HepG2 (cell line): ENCODE measurements around the gene EGFL8. TPM values are rescaled to one million over a fixed set of nuclear protein-coding genes. Genes with fewer than 3 reads are reported as not detected.

ENCODE experiments used
- ATF7 ChIP-seq, 2 experiments: fragments of 450-650 bp in 1 of 2; sonication (generic) in 1 of 2; formaldehyde crosslinking in 1 of 2; IDR thresholded peaks; 2 replicates each; pipeline versions ENCODE4 v1.4.0 to v1.6.1; 2016 to 2020; ENCODE audit warnings: antibody characterized with exemption in 1 of 2, mild to moderate bottlenecking in 1 of 2, missing genetic modification reagents in 1 of 2
- ETV6 ChIP-seq: sonication (generic); formaldehyde crosslinking; conservative IDR thresholded peaks from 2 replicates; pipeline ENCODE4 v1.4.0; 2020; ENCODE audit warnings: missing genetic modification reagents
- FIP1L1 ChIP-seq: fragments of 200-400 bp; formaldehyde crosslinking; IDR thresholded peaks from 2 replicates; pipeline ENCODE4 v1.6.1; 2018; ENCODE audit warnings: low read depth, mild to moderate bottlenecking, low read length, moderate library complexity, borderline replicate concordance; ENCODE audit not compliant: insufficient read depth
- FOXC1 ChIP-seq: sonication (generic); formaldehyde crosslinking; IDR thresholded peaks from 2 replicates; pipeline ENCODE4 v1.8.0; 2022; ENCODE audit warnings: mild to moderate bottlenecking, missing genetic modification reagents, borderline replicate concordance
- FOXP1 ChIP-seq, 2 experiments: fragments of 450-650 bp in 1 of 2; IDR thresholded peaks; 2 replicates each; pipeline ENCODE4 v1.6.1; 2017 to 2018; ENCODE audit warnings: antibody characterized with exemption in 1 of 2
- ONECUT2 ChIP-seq: sonication (generic); formaldehyde crosslinking; IDR thresholded peaks from 2 replicates; pipeline ENCODE4 v1.4.0; 2020; ENCODE audit warnings: missing genetic modification reagents
- TARDBP ChIP-seq: sonication (generic); formaldehyde crosslinking; IDR thresholded peaks from 2 replicates; pipeline ENCODE4 v1.8.0; 2022; ENCODE audit warnings: mild to moderate bottlenecking, missing genetic modification reagents
- TBL1XR1 ChIP-seq: fragments of 150-350 bp; IDR thresholded peaks from 2 replicates; pipeline ENCODE4 v1.6.1; 2014; ENCODE audit warnings: borderline replicate concordance, low read length; ENCODE audit not compliant: partially characterized antibody
- ZFP1 ChIP-seq: IDR thresholded peaks from 2 replicates; pipeline ENCODE4 v1.6.1; 2016
- ZKSCAN8 ChIP-seq: IDR thresholded peaks from 2 replicates; pipeline ENCODE4 v1.6.1; 2016; ENCODE audit warnings: borderline replicate concordance, missing genetic modification reagents, missing compliant biosample characterization
- ZNF768 ChIP-seq: sonication (generic); formaldehyde crosslinking; IDR thresholded peaks from 2 replicates; pipeline ENCODE4 v1.4.0; 2020; ENCODE audit warnings: missing genetic modification reagents
- ZNF782 ChIP-seq: sonication (generic); formaldehyde crosslinking; IDR thresholded peaks from 2 replicates; pipeline ENCODE4 v1.4.0; 2020; ENCODE audit warnings: missing genetic modification reagents, mild to moderate bottlenecking, borderline replicate concordance
- polyA plus RNA-seq, 8 experiments: library from polyadenylated mRNA; depleted of rRNA in 3 of 8; stranded (reverse) in 7 of 8; unstranded in 1 of 8; fragments of >200 nt; fragmentation: Illumina TruSeq in 4 of 8; extraction: Trizol in 4 of 8; gene quantifications; 2 replicates each; pipeline versions ENCODE4 v1.2.1 to v1.2.3, GENCODE V29; 2011 to 2016; ENCODE audit warnings: low read depth in 4 of 8, missing spikeins in 1 of 8, mixed read lengths in 1 of 8; ENCODE audit not compliant: insufficient read depth in 1 of 8
- total RNA-seq, 5 experiments: library from RNA; depleted of rRNA; stranded (reverse); fragments of >200 nt; fragmentation: Illumina TruSeq; extraction: Trizol; gene quantifications; 2 replicates each; pipeline ENCODE4 v1.2.3, GENCODE V29; 2016; ENCODE audit warnings: low read depth in 1 of 5
- TF ChIP-seq, protein P1 (sequence below): sonication (generic); formaldehyde crosslinking; conservative IDR thresholded peaks from 2 replicates; pipeline ENCODE4 v1.8.1; 2023; ENCODE audit warnings: missing genetic modification reagents
- TF ChIP-seq, protein P2 (sequence below): sonication (generic); formaldehyde crosslinking; IDR thresholded peaks from 2 replicates; pipeline ENCODE4 v1.5.0; 2020; ENCODE audit warnings: missing genetic modification reagents
- TF ChIP-seq, protein P3 (sequence below): sonication (generic); formaldehyde crosslinking; IDR thresholded peaks from 2 replicates; pipeline ENCODE4 v1.4.0; 2020; ENCODE audit warnings: missing genetic modification reagents, mild to moderate bottlenecking, borderline replicate concordance
- TF ChIP-seq, protein P4 (sequence below): sonication (generic); formaldehyde crosslinking; IDR thresholded peaks from 2 replicates; pipeline ENCODE4 v1.4.0; 2020; ENCODE audit warnings: low read depth, missing genetic modification reagents
- TF ChIP-seq, protein P5 (sequence below), 2 experiments: sonication (generic) in 1 of 2; formaldehyde crosslinking in 1 of 2; IDR thresholded peaks; 2 replicates each; pipeline versions ENCODE4 v1.4.0 to v1.6.1; 2018 to 2020; ENCODE audit warnings: missing genetic modification reagents in 2 of 2, borderline replicate concordance in 1 of 2, low read depth in 1 of 2, mild to moderate bottlenecking in 1 of 2, missing biosample characterization in 1 of 2

Gene EGFL8
- total and polyA plus RNA-seq, 2 of the 13 experiments (the other 11 are each of a cell fraction or from before 2014, with no cell fraction given), result 10.0 to 11.5 TPM

DNA sequence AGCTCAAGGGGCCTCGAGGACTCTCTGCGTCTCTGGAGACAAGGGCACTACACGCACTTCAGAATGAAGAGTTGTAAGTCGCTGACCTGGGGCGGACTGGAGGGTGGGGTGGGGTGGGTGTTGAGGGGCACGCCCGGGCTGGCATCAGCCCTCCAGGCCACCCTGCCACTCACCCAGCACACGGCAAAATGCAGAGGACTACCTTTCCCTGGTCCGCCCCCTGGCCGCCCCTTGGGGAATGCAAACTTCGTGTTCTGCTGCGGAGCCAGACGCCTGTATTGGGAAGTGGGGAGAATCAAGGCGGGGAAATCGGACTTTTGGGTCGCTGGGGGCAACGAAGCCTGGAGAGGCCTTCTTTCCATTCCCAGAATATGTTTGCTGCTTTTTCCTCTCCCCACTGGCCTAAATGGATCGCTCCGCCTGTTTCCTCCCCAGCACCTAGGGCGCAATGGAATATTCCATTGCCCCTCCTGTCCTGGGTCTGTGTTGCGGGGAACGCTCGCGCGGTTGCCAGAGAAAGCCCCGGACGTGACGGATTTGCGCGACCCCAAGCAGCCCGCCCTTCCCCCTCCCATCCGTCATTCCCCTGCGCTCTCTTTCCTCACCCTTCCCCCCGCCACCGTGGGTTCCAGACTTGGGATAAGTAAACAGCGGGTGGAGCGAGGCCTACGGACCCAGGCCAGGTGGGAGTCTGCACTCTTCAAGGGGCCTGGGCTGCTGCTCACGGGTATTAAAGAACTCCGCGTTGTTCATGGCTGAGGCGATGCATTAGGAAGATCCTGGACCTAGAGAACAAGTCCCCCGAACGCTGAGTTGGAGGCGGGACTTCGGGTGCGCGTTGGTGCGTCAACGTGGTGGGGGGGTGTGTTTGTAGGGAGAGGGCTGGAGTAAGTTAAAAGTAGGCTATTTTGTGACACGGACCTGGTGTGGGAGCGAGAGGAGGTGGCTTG, 10.6 kb upstream of the EGFL8 start, which contains the start of gene PPT2 (continued):
- TF ChIP-seq, protein P1, sequence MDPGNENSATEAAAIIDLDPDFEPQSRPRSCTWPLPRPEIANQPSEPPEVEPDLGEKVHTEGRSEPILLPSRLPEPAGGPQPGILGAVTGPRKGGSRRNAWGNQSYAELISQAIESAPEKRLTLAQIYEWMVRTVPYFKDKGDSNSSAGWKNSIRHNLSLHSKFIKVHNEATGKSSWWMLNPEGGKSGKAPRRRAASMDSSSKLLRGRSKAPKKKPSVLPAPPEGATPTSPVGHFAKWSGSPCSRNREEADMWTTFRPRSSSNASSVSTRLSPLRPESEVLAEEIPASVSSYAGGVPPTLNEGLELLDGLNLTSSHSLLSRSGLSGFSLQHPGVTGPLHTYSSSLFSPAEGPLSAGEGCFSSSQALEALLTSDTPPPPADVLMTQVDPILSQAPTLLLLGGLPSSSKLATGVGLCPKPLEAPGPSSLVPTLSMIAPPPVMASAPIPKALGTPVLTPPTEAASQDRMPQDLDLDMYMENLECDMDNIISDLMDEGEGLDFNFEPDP (CRISPR knock-in tag), result 0 out of 2 replicates have a peak, but pooled peaks have one; percentile 60
- TF ChIP-seq ZNF782 (CRISPR knock-in tag) (peak; percentile 81; the same call in 1 of the 2 replicates), ATF7 (IDR thresholded peaks at IDR 0.05) (peak; percentile 46; the same call in 1 of the 2 replicates), ATF7 (CRISPR knock-in tag; IDR thresholded peaks at IDR 0.05) (peak; percentile 81), ZKSCAN8 (CRISPR knock-in tag) (peak; percentile 55; the same call in 1 of the 2 replicates), FOXC1 (peak; percentile 78), ETV6 (CRISPR knock-in tag) (no peak; the same call in 1 of the 2 replicates), ZNF768 (CRISPR knock-in tag) (no peak), FIP1L1 (0 out of 2 replicates have a peak, but pooled peaks have one; percentile 75), TARDBP (peak; percentile 44; the same call in 1 of the 2 replicates), FOXP1 (IDR thresholded peaks at IDR 0.05) (no peak), FOXP1 (CRISPR knock-in tag; IDR thresholded peaks at IDR 0.05) (peak; percentile 18), TBL1XR1 (peak; percentile 36), ONECUT2 (no peak; the same call in 1 of the 2 replicates), ZFP1 (0 out of 2 replicates have a peak, but pooled peaks have one; percentile 22)
- TF ChIP-seq, protein P2, sequence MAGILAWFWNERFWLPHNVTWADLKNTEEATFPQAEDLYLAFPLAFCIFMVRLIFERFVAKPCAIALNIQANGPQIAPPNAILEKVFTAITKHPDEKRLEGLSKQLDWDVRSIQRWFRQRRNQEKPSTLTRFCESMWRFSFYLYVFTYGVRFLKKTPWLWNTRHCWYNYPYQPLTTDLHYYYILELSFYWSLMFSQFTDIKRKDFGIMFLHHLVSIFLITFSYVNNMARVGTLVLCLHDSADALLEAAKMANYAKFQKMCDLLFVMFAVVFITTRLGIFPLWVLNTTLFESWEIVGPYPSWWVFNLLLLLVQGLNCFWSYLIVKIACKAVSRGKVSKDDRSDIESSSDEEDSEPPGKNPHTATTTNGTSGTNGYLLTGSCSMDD (CRISPR knock-in tag), result no peak
- TF ChIP-seq, protein P3, sequence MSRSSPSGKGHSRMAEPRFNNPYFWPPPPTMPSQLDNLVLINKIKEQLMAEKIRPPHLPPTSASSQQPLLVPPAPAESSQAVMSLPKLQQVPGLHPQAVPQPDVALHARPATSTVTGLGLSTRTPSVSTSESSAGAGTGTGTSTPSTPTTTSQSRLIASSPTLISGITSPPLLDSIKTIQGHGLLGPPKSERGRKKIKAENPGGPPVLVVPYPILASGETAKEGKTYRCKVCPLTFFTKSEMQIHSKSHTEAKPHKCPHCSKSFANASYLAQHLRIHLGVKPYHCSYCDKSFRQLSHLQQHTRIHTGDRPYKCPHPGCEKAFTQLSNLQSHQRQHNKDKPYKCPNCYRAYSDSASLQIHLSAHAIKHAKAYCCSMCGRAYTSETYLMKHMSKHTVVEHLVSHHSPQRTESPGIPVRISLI, result peak; percentile 17; the same call in 1 of the 2 replicates
- TF ChIP-seq, protein P4, sequence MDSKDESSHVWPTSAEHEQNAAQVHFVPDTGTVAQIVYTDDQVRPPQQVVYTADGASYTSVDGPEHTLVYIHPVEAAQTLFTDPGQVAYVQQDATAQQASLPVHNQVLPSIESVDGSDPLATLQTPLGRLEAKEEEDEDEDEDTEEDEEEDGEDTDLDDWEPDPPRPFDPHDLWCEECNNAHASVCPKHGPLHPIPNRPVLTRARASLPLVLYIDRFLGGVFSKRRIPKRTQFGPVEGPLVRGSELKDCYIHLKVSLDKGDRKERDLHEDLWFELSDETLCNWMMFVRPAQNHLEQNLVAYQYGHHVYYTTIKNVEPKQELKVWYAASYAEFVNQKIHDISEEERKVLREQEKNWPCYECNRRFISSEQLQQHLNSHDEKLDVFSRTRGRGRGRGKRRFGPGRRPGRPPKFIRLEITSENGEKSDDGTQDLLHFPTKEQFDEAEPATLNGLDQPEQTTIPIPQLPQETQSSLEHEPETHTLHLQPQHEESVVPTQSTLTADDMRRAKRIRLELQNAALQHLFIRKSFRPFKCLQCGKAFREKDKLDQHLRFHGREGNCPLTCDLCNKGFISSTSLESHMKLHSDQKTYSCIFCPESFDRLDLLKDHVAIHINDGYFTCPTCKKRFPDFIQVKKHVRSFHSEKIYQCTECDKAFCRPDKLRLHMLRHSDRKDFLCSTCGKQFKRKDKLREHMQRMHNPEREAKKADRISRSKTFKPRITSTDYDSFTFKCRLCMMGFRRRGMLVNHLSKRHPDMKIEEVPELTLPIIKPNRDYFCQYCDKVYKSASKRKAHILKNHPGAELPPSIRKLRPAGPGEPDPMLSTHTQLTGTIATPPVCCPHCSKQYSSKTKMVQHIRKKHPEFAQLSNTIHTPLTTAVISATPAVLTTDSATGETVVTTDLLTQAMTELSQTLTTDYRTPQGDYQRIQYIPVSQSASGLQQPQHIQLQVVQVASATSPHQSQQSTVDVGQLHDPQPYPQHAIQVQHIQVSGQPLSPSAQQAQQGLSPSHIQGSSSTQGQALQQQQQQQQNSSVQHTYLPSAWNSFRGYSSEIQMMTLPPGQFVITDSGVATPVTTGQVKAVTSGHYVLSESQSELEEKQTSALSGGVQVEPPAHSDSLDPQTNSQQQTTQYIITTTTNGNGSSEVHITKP (CRISPR knock-in tag), result peak; percentile 99
- TF ChIP-seq, protein P5, sequence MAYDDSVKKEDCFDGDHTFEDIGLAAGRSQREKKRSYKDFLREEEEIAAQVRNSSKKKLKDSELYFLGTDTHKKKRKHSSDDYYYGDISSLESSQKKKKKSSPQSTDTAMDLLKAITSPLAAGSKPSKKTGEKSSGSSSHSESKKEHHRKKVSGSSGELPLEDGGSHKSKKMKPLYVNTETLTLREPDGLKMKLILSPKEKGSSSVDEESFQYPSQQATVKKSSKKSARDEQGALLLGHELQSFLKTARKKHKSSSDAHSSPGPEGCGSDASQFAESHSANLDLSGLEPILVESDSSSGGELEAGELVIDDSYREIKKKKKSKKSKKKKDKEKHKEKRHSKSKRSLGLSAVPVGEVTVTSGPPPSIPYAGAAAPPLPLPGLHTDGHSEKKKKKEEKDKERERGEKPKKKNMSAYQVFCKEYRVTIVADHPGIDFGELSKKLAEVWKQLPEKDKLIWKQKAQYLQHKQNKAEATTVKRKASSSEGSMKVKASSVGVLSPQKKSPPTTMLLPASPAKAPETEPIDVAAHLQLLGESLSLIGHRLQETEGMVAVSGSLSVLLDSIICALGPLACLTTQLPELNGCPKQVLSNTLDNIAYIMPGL (CRISPR knock-in tag; IDR thresholded peaks at IDR 0.05; ENCODE audit: borderline replicate concordance in 1 of 2, low read depth in 1 of 2), result peak; percentile 58 to 97
